Measurements from ENCODE around the gene DEFB123. TPM values are rescaled to one million over a fixed set of nuclear protein-coding genes. Genes with fewer than 3 reads are reported as not detected.

Gene DEFB123
- total RNA-seq, 1 donor from 2014 or later: not detected

DNA sequence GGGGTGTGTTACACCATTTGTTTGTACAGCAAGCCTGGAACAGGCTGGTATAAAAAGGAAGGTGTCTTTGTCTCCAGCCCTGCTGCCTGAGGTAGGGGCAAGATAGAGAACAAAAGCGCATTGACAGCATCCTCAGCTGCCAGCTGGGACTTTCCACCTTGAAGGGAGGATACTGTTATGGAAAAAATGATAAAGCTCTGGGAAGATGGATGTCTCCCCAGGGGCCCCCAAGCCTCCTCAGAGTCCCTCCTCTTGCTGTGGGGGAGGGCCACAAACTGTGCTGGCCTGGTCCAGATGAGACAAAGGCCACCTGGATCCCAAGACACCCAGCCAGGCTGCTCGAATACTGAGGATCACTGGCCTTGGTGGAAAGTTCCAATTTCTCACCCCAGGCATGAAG, 47.7 kb downstream of the DEFB123 start:
- TF ChIP-seq, protein P1, sequence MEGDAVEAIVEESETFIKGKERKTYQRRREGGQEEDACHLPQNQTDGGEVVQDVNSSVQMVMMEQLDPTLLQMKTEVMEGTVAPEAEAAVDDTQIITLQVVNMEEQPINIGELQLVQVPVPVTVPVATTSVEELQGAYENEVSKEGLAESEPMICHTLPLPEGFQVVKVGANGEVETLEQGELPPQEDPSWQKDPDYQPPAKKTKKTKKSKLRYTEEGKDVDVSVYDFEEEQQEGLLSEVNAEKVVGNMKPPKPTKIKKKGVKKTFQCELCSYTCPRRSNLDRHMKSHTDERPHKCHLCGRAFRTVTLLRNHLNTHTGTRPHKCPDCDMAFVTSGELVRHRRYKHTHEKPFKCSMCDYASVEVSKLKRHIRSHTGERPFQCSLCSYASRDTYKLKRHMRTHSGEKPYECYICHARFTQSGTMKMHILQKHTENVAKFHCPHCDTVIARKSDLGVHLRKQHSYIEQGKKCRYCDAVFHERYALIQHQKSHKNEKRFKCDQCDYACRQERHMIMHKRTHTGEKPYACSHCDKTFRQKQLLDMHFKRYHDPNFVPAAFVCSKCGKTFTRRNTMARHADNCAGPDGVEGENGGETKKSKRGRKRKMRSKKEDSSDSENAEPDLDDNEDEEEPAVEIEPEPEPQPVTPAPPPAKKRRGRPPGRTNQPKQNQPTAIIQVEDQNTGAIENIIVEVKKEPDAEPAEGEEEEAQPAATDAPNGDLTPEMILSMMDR (conservative IDR thresholded peaks at IDR 0.05; ENCODE audit: low read depth, low read length): no peak
- no peak for DNase-seq (ENCODE audit: low read depth)

DNA sequence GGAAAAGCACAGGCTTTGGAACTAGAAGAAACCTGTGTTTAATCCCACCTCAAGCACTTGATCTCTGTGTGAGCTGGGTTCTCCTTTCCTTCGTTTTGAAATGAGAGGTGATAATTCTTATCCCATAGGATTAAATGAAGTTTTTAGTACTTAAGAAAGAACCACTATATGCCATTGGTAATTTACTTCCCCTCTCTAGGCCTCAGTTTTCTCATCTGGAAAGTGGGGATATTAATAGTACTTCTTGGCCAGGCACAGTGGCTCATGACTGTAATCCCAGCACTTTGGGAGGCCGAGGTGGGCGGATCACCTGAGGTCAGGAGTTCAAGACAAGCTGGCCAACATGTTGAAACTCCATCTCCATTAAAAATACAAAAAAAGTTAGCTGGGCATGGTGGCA, 48.7 kb downstream of the DEFB123 start:
- no peak overlapping the region for H3K4me3 ChIP-seq (ENCODE audit: low read depth, low read length)
- TF ChIP-seq, protein P1 (conservative IDR thresholded peaks at IDR 0.05; ENCODE audit: low read depth, low read length): no peak
- no peak for DNase-seq (ENCODE audit: low read depth)

More for the DNA sequence above, 47.7 kb downstream of the DEFB123 start:
- H3K4me3 ChIP-seq (ENCODE audit: low read depth, low read length): no peak overlapping the region

DNA sequence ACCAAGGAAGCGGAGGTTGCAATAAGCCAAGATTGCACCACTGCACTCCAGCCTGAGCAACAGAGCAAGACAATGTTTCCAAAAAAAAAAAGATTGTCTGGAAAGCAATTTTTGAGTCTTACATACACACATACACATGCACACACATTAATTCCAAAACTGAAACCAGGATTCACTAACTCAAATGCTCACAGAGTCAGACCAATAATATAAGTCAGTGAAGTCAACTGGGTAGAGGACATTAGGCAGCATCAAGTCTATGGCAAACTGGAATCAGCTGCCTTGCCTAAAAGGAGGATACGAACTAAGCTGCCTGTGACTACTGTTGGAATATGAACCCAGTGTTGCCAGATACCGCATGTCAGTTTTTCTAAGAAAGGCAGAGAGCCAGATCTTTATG, 50.3 kb downstream of the DEFB123 start:
- H3K4me3 ChIP-seq (ENCODE audit: low read depth, low read length): no peak overlapping the region
- DNase-seq (ENCODE audit: low read depth): no peak
- TF ChIP-seq, protein P1 (conservative IDR thresholded peaks at IDR 0.05; ENCODE audit: low read depth, low read length): no peak

DNA sequence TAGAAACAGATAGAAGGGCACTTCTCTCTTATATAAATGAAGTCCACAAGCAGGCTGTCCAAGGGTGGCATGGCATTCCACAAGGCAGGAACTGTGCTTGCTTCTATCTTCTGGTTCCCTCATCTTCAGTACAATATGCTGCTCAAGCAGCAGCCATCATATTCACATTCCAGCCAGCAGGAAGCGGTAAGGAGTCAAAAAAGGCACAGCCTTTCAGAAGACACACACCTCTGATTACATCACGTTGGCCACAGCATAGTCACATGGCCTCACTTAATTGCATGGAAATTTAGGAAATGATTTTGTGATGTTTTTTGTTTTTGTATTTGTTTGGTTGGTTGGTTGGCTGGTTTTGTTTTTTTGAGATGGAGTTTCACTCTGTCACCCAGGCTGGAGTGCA, 53.7 kb downstream of the DEFB123 start:
- TF ChIP-seq, protein P1 (conservative IDR thresholded peaks at IDR 0.05; ENCODE audit: low read depth, low read length): peak; percentile 63
- H3K4me3 ChIP-seq (ENCODE audit: low read depth, low read length): no peak overlapping the region
- DNase-seq (ENCODE audit: low read depth): no peak

- TF ChIP-seq, protein P1 (conservative IDR thresholded peaks at IDR 0.05; ENCODE audit: low read depth, low read length): no peak
- no peak for DNase-seq (ENCODE audit: low read depth)
- H3K4me3 ChIP-seq (ENCODE audit: low read depth, low read length): no peak overlapping the region
Observed at GRCh38 chr20:31496761-31497295, 56.4 kb downstream of the DEFB123 start.

GRCh38 chr20:31497838-31498540, 57.6 kb downstream of the DEFB123 start:
- H3K4me3 ChIP-seq (ENCODE audit: low read depth, low read length): no peak overlapping the region
- no peak for DNase-seq (ENCODE audit: low read depth)
- TF ChIP-seq, protein P1 (conservative IDR thresholded peaks at IDR 0.05; ENCODE audit: low read depth, low read length): no peak

Other genes starting within 250 kb of the DEFB123 start
- not detected in 2 replicates for gene DEFB115, start 183.0 kb upstream of the DEFB123 start, total RNA-seq
- gene DEFB116, start 132.0 kb upstream of the DEFB123 start, total RNA-seq: not detected in 2 replicates
- gene DEFB118, start 72.0 kb upstream of the DEFB123 start, total RNA-seq: not detected in 2 replicates
- gene DEFB119, start 50.0 kb upstream of the DEFB123 start, total RNA-seq: not detected in 2 replicates
- gene DEFB121, start 34.4 kb upstream of the DEFB123 start, total RNA-seq: not detected in 2 replicates
- gene DEFB124, start 34.5 kb downstream of the DEFB123 start, total RNA-seq: not detected in 2 replicates
- gene REM1, start 34.7 kb downstream of the DEFB123 start, total RNA-seq: not detected in 2 replicates
- gene HM13, start 73.8 kb downstream of the DEFB123 start, total RNA-seq: 61.1 and 104 TPM in 2 replicates
- gene ID1, start 164.7 kb downstream of the DEFB123 start, total RNA-seq: 237 and 302 TPM in 2 replicates
- not detected in 2 replicates for gene COX4I2, start 197.3 kb downstream of the DEFB123 start, total RNA-seq

All from epithelial cell of proximal tubule (primary cell).